Occipital lobe (tissue), 2 donors: ENCODE measurements around the gene DDX54. TPM values are rescaled to one million over a fixed set of nuclear protein-coding genes. Genes with fewer than 3 reads are reported as not detected.
"Not testable (repeated sequence)": the region's sequence is repeated elsewhere in the genome, so short reads cannot be mapped to it uniquely, and the experiment has no call there.

Experiments used
- DNase-seq: peaks from one replicate; lab custom pipeline; 2025; lab: John Stamatoyannopoulos, UW
- total RNA-seq: library from RNA; depleted of rRNA; stranded (reverse); fragments of >200 nt; gene quantifications from one replicate; pipeline ENCODE4 v1.2.3, GENCODE V29; 2014

Gene DDX54
- total RNA-seq, 1 donor from 2014 or later = 12.0 TPM

DNA sequence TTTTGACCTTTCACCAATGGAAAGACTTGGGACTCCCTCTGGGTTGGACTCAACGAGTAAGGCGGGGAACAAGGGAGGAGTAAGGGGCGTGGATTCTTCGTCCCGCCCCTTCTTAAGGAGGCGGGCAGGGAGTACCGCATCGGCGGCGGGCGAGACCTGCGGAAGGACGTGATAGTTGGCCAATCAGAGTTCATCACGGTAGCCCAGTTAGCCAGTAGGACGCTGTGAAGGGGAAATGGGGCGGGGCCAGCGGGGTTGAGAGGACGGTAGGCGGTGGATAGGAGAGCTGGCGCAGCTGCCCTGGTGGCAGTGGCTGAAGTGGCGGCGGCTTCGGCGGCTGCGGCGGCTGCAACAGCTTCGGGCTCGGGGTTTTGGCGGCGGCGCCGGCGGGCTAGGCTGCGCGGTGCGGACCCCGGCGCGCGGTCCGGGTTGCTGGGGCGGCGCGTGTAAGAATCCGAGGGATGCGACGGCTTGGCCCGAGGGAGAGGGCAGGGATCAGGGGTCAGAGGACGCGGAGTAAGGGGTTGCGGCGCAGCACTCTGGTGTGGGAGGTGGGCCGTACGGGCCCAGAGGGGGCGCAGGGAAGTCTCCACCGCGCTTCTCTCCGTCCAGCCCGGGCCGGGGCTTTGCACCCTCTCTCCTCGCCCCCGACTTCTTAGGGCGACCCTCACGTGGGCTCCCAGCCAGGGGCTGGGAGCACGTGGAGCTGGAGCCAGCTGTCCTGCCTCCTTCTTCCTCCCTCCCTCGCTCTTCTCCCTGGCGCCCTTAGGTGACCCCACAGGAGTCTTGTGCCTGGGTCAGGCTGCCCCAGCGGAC lies 36.1 kb upstream of the DDX54 start, which contains the start of gene TPCN1:
Gene TPCN1, plus strand, starts transcription at position 284 of the 816 bp plus-strand sequence. CDS start 5,389 bp downstream, outside the sequence.
- DNase-seq = peak; percentile 100

DNA sequence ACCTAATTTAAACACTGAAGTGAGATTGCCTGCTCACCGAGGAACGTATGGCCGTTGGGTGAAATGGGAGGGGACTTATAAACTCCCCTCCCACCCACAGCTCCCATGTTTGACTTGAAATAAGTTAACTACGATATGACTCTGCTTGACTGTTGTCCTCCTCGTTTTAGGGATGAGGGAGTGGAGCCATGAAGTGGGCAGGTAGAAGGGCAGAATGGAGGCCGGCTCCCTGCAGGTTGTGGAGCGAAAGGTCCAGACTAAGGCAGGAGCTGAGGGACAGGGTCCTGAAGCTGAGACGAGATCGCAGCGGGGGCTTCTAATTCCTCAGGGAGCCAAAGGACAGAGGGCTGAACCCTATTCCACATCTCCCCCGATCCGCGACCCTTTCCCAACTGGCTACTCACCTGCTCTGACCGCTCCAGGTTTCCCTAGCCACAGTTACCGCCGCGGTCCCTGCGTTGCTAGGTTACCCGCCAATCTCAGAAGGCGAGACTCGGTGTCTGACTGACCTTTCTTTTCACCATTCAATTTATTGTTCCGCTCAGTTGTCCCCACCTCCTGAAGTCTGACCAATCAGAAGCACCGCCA lies 35.4 kb upstream of the DDX54 start:
- DNase-seq = no peak

GRCh38 chr12:113216027-113216426 lies 30.7 kb upstream of the DDX54 start:
- no peak for DNase-seq

DNA sequence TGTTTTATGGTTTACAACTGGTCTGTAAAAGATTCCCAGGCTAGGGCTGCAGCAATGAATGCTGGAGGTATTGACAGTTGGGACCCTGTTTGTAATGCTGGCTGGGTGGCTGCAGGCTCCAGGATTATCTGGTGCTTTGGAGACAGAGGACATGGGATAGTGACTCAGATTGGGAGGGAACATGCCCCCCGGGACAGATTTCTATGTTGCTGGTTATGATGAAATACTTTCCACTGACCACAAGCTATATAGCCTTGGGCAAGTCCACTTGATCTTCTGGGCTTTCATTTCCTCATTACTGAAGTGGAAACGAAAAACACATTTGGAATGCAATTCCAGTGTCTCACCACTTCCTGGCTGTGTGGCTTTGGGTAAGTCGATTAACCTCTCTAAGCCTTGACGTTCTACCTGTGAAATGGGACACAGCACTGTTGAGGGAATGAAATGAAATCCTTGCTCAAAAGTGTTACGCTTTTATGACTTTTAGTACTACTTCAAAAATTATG lies 29.7 kb upstream of the DDX54 start:
- DNase-seq = no peak

DNA sequence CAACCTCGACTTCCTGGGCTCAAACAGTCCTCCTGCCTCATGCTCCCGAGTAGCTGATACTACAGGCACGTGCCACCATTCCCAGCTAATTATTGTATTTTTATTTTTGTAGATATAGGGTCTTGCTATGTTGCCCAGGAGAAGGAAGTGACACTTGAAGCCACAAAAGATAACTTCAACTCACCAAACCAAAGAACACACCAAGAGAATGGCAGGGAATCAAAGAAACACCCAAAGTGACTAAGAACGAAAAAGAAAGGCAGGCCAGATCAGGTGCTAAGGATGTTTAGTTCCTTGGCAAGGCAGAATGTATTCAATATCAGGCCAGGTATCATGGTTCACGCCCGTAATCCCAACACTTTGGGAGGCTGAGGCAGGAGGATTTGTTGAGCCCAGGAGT lies 25.9 kb upstream of the DDX54 start:
- DNase-seq = no peak

GRCh38 chr12:113208041-113208934 lies 23.0 kb upstream of the DDX54 start:
- DNase-seq = no peak

- no peak for DNase-seq
These were observed 22.3 kb upstream of the DDX54 start for GRCh38 chr12:113207613-113208040.

DNA sequence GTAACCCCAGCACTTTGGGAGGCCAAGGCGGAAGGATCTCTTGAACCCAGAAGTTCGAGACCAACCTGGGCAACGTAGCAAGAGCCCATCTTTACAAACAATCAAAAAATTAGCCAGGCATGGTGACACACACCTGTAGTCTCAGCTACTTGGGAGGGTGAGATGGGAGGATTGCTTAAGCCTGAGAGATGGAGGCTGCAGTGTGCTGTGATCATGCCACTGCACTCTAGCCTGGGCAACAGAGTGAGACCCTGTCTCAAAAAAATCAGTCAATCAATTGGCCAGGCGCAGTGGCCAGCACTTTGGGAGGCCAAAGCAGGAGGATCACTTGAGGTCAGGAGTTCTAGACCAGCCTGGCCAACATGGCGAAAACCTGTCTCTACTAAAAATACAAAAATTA lies 21.5 kb upstream of the DDX54 start:
- DNase-seq = not testable (repeated sequence)

DNA sequence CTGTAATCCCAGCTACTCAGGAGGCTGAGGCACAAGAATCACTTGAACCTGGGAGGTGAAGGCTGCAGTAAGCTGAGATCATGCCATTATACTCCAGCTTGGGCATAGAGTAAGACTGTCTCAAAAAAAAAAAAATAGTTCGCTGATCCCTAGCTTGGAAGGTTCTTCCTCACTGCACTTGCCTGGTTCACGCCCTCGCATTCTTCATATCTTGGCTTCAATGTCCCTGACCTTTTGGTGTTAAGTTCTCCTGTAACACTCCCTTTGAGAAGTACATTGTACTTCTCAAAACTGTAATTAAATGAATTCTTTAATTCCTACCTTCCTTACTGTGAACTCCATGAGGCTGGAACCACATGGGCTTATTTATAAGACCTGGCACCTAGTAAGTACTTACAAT lies 19.5 kb upstream of the DDX54 start:
- no peak for DNase-seq

GRCh38 chr12:113203852-113204760 lies 18.8 kb upstream of the DDX54 start:
- no peak for DNase-seq

GRCh38 chr12:113202300-113203075 lies 17.2 kb upstream of the DDX54 start:
- DNase-seq = no peak

GRCh38 chr12:113201187-113202177 lies 16.2 kb upstream of the DDX54 start:
- DNase-seq = no peak

DNA sequence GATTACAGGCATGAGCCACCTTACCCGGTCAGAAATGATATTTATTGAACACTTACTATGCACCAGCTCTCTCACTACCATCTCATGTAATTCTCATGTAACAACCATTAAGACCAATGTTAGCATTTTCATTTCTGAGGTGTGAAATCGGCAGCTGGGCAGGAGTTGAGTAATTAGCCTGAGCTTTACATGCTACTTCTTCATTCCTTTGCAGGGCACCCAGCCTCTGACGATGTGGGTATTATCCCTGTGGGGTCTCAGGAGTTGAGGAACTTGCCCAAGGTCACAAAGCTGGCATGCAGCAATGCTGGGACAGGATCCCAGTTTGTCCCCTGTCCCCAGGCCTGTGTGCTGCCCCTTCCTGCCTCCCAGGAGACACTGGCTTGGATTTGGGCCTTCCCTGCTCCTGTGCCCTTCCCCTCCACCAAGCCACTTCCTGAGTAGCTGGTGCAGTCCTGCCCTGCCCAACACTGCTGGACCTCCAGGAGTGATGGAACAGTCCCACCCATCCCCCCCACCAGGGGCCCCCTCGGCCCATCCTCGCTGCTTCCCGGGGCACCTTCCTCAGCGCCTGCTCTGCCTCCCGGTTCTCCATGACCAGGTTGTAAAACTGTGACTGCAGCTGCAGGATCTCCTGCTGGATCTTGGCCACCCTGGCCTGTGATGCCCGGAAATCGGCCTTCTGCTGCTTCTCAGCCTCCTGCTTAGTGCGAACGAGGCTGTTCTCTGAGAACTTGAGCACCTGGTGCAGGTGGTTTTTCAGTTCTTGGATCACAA lies 14.9 kb upstream of the DDX54 start:
- no peak for DNase-seq

DNA sequence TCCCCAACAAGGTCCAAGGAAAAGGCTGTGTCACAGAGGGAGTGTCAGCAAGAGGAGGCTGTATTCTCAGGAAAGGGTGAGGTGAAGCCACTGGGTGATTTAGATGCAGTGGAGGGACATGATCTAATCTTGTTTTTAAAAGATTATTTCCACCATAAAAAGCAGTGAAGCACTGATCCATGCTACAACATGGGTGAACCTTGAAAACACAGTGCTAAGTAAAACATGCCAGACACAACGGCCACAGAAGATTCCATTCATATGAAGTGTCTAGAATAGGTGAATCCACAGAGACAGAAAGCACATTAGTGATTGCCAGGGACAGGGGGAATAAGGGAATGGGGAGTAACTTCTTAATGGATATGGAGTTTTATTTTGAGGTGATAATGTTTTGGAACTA lies 13.0 kb upstream of the DDX54 start:
- DNase-seq = no peak

- DNase-seq = no peak
These were observed 12.3 kb upstream of the DDX54 start for GRCh38 chr12:113197518-113198077.

DNA sequence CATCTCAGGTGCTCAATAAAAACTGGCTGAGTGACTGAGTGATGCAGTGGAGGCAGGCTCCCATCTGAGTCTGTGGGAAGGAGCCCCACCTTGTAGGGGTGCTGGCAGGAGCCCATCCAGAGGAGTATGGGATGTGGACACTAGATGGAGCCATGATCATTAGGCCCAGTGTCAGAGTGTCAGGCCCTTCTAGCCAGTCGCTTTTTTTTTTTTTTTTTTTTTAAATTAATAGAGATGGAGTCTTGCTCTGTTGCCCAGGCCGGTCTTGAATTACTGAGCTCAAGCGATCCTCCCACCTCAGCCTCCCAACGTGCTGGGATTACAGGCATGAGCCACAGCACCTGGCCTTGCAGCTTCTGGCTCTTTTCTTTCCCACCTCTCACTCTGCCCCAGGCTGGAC lies 11.7 kb upstream of the DDX54 start:
- DNase-seq = no peak

- no peak for DNase-seq
These were observed 11.3 kb upstream of the DDX54 start for GRCh38 chr12:113196582-113196981.

- no peak for DNase-seq
These were observed 10.3 kb upstream of the DDX54 start for GRCh38 chr12:113195598-113195997.
